K562 (cell line): ENCODE data around the gene CPNE6. TPM values are rescaled to one million over a fixed set of nuclear protein-coding genes. Genes with fewer than 3 reads are reported as not detected.

Source experiments
- CC2D1A ChIP-seq: fragments of 450-650 bp; IDR thresholded peaks from 2 replicates; pipeline ENCODE4 v1.6.1; 2017; ENCODE audit warnings: mild to moderate bottlenecking
- DACH1 ChIP-seq: fragments of 450-650 bp; IDR thresholded peaks from 2 replicates; pipeline ENCODE4 v1.6.1; 2018; ENCODE audit not compliant: partially characterized antibody
- MAFG ChIP-seq: fragments of 450-650 bp; conservative IDR thresholded peaks from 2 replicates; pipeline ENCODE4 v1.6.1; 2016; ENCODE audit warnings: missing genetic modification characterization, missing compliant biosample characterization
- TSC22D4 ChIP-seq: fragments of 450-650 bp; IDR thresholded peaks from 2 replicates; pipeline ENCODE4 v1.6.1; 2016; ENCODE audit warnings: missing genetic modification characterization, missing biosample characterization, control low read depth
- ZNF830 ChIP-seq: fragments of 250-450 bp; sonication (Bioruptor Pico); IDR thresholded peaks from 2 replicates; pipeline ENCODE4 v1.5.0; 2021; ENCODE audit warnings: mild to moderate bottlenecking
- polyA plus RNA-seq, 8 experiments: library from polyadenylated mRNA; depleted of rRNA in 4 of 8; stranded (reverse) in 5 of 8; unstranded in 3 of 8; fragments of >200 nt; fragmentation: Nextera tagmentation in 2 of 8; fragmentation: Illumina TruSeq in 1 of 8; extraction: Ambion mirVana in 2 of 8; extraction: Trizol in 1 of 8; gene quantifications; 2 replicates each; pipeline versions ENCODE4 v1.2.1 to v1.2.3, GENCODE V29; 2011 to 2014; ENCODE audit warnings: inconsistent platforms in 1 of 8, missing spikeins in 1 of 8
- total RNA-seq, 7 experiments: library from RNA; depleted of rRNA in 6 of 7; stranded (reverse); fragments of >200 nt in 6 of 7; fragmentation: Illumina TruSeq in 2 of 7; extraction: Trizol in 2 of 7; gene quantifications; 2 replicates each; pipeline versions ENCODE4 v1.2.1 to v1.2.3, GENCODE V29; 2011 to 2021; ENCODE audit warnings: low replicate concordance in 1 of 7
- TF ChIP-seq, protein P1 (sequence below): fragments of 450-650 bp; formaldehyde crosslinking; IDR thresholded peaks from 2 replicates; pipeline ENCODE4 v1.4.0; 2022; ENCODE audit warnings: mild to moderate bottlenecking, moderate library complexity
- TF ChIP-seq, protein P2 (sequence below): fragments of 250-450 bp; sonication (Bioruptor Pico); IDR thresholded peaks from 2 replicates; pipeline ENCODE4 v1.4.0; 2020; ENCODE audit warnings: mild to moderate bottlenecking, moderate library complexity
- TF ChIP-seq, protein P3 (sequence below): fragments of 250-450 bp; sonication (Bioruptor Pico); IDR thresholded peaks from 2 replicates; pipeline ENCODE4 v1.6.1; 2021; ENCODE audit warnings: mild to moderate bottlenecking

Gene CPNE6
- total and polyA plus RNA-seq, 9 of the 15 experiments (the other 6 are each of a cell fraction or from before 2014, with no cell fraction given), result not detected

DNA sequence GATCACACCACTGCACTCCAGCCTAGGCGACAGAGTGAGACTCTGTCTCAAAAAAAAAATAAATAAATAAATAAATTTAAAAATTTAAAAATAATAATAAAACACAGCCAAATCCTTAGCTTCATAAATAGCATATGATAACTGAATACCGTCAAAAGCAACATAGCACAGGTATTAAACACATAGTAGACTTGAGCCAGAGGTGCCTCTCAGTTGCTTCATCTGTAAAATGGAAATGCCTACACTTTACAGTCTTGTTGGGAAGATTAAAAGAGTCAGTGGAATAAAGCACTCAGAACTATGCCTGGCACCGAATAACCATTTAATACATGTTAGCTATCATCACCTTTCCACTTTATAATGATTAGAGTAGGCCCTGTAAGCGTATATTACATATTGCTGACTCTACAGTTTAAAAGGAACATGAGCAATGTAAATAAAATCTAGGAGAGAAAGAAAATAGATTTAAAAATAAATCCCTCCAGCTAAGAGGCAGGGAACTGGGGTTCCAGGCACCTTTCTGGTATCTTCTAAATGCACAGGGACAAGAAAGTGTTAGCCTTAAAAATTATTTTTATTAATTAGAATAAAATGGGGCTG lies 35.4 kb downstream of the CPNE6 start (continued):
- TF ChIP-seq, protein P1, sequence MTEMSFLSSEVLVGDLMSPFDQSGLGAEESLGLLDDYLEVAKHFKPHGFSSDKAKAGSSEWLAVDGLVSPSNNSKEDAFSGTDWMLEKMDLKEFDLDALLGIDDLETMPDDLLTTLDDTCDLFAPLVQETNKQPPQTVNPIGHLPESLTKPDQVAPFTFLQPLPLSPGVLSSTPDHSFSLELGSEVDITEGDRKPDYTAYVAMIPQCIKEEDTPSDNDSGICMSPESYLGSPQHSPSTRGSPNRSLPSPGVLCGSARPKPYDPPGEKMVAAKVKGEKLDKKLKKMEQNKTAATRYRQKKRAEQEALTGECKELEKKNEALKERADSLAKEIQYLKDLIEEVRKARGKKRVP, result no peak
- TF ChIP-seq, protein P2, sequence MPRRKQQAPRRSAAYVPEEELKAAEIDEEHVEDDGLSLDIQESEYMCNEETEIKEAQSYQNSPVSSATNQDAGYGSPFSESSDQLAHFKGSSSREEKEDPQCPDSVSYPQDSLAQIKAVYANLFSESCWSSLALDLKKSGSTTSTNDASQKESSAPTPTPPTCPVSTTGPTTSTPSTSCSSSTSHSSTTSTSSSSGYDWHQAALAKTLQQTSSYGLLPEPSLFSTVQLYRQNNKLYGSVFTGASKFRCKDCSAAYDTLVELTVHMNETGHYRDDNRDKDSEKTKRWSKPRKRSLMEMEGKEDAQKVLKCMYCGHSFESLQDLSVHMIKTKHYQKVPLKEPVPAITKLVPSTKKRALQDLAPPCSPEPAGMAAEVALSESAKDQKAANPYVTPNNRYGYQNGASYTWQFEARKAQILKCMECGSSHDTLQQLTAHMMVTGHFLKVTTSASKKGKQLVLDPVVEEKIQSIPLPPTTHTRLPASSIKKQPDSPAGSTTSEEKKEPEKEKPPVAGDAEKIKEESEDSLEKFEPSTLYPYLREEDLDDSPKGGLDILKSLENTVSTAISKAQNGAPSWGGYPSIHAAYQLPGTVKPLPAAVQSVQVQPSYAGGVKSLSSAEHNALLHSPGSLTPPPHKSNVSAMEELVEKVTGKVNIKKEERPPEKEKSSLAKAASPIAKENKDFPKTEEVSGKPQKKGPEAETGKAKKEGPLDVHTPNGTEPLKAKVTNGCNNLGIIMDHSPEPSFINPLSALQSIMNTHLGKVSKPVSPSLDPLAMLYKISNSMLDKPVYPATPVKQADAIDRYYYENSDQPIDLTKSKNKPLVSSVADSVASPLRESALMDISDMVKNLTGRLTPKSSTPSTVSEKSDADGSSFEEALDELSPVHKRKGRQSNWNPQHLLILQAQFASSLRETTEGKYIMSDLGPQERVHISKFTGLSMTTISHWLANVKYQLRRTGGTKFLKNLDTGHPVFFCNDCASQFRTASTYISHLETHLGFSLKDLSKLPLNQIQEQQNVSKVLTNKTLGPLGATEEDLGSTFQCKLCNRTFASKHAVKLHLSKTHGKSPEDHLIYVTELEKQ (CRISPR knock-in tag), result no peak
- no peak for TF ChIP-seq TSC22D4 (tag)
- no peak for TF ChIP-seq DACH1
- TF ChIP-seq, protein P3, sequence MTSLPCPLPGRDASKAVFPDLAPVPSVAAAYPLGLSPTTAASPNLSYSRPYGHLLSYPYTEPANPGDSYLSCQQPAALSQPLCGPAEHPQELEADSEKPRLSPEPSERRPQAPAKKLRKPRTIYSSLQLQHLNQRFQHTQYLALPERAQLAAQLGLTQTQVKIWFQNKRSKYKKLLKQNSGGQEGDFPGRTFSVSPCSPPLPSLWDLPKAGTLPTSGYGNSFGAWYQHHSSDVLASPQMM (CRISPR knock-in tag), result no peak
- peak; percentile 60 for TF ChIP-seq MAFG (tag)
- TF ChIP-seq CC2D1A, result no peak
- no peak for TF ChIP-seq ZNF830 (CRISPR knock-in tag)
